ENCODE results near the gene KLK6.

DNA sequence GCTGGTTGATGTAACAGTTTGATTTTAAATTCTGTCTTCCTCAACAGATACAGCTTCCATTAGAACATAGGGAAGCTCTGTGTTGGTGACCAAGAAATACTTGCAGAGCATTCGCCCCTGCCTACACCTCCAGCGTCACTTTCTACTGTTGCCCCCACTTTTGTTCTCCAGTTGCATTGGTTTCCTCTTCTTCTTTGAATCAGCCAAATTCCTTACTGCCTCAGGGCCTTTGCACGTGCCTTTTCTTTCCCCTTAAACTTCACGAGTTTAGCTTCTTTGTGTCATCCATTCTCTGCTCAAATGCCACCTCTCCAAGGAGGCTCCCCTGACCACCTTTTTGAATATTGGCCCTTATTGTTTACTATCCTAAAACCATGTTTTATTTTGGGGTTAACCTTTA is 22.3 kb downstream of the KLK6 start:
- no peak for TF ChIP-seq CTCF (IDR thresholded peaks at IDR 0.05)
- TF ChIP-seq POLR2A (IDR thresholded peaks at IDR 0.05), result no peak
